Panc1 (cell line): Measurements from ENCODE around the gene KANK4. TPM values are rescaled to one million over a fixed set of nuclear protein-coding genes. Genes with fewer than 3 reads are reported as not detected.

ENCODE experiments used
- ATAC-seq: fragments of 200-7000 bp; cut with Tn5 transposase; 2 replicates; pipeline ENCODE4 v1.9.1; 2020; ENCODE audit warnings: mild to moderate bottlenecking, moderate library complexity
- BruUV-seq: library from RNA; stranded (reverse); fragments of 400-500 nt; replicated peaks from 2 replicates; lab custom pipeline; 2021; lab: Mats Ljungman, UMichigan
- CTCF ChIA-PET: fragments of 300-600 bp; sonication (Branson Sonifier 250); formaldehyde crosslinking; loops from one replicate; lab custom pipeline; 2022; ENCODE audit warnings: antibody characterized with exemption; lab: Charles Lee
- POLR2A ChIA-PET: fragments of 300-600 bp; sonication (Branson Sonifier 250); formaldehyde crosslinking; loops from one replicate; lab custom pipeline; 2022; ENCODE audit warnings: antibody characterized with exemption; lab: Charles Lee
- DNase-seq: peaks from one replicate; pipeline ENCODE4 v3.0.0-alpha.2; 2010; ENCODE audit warnings: low read depth, low spot score
- H3K27ac ChIP-seq: 2 replicates; pipeline ENCODE4 v1.5.1; 2011; ENCODE audit warnings: mild to moderate bottlenecking, low read length, inconsistent platforms
- H3K27me3 ChIP-seq: fragments of 200-500 bp; sonication (Bioruptor generic); 2 replicates; pipeline ENCODE4 v1.6.0; 2014; ENCODE audit warnings: low read length, inconsistent platforms; ENCODE audit not compliant: control insufficient read depth, insufficient read depth
- H3K36me3 ChIP-seq: fragments of 200-500 bp; sonication (Bioruptor generic); 2 replicates; pipeline ENCODE4 v1.5.1; 2014; ENCODE audit warnings: inconsistent platforms, mild to moderate bottlenecking, low read length, moderate library complexity; ENCODE audit not compliant: control insufficient read depth, insufficient read depth
- H3K4me1 ChIP-seq: 2 replicates; pipeline ENCODE4 v1.5.1; 2011; ENCODE audit warnings: inconsistent platforms, mild to moderate bottlenecking, low read length, moderate library complexity; ENCODE audit not compliant: control insufficient read depth, insufficient read depth
- H3K4me3 ChIP-seq, 2 experiments: 2 replicates each; pipeline ENCODE4 v1.5.1; 2011 to 2012; ENCODE audit warnings: low read depth in 2 of 2, low read length in 2 of 2, mild to moderate bottlenecking in 2 of 2, inconsistent platforms in 1 of 2, moderate library complexity in 1 of 2
- H3K9me3 ChIP-seq: fragments of 200-500 bp; sonication (Bioruptor generic); 2 replicates; pipeline ENCODE4 v1.5.1; 2014; ENCODE audit warnings: low read depth, mild to moderate bottlenecking, inconsistent platforms, low read length, moderate library complexity; ENCODE audit not compliant: control insufficient read depth, insufficient read depth
- POLR2AphosphoS5 ChIP-seq: IDR thresholded peaks from 2 replicates; pipeline ENCODE4 v1.6.1; 2012; ENCODE audit warnings: mild to moderate bottlenecking, low read depth, low read length, moderate library complexity
- SIN3A ChIP-seq: IDR thresholded peaks from 2 replicates; pipeline ENCODE4 v1.6.1; 2012; ENCODE audit warnings: low read depth, mild to moderate bottlenecking, low read length, moderate library complexity, borderline replicate concordance; ENCODE audit not compliant: insufficient read depth
- TCF7L2 ChIP-seq: IDR thresholded peaks from 2 replicates; pipeline ENCODE4 v1.6.1; 2011; ENCODE audit warnings: mild to moderate bottlenecking, low read depth, low read length, inconsistent platforms
- in situ Hi-C: cut with HindIII; loops from 2 replicates; pipeline ENCODE4 v1.10.0; 2016; ENCODE audit warnings: low sequenced_read_pairs, low pct_unique_long_range_greater_than_20kb
- intact Hi-C: fragments of 100-400 bp; cut with micrococcal nuclease; formaldehyde crosslinking; loops from one replicate; pipeline ENCODE4 v1.10.0; 2022; ENCODE audit not compliant: unreplicated experiment
- total RNA-seq: library from RNA; stranded (reverse); gene quantifications from one replicate; pipeline ENCODE4 v1.2.1, GENCODE V29; 2021; ENCODE audit not compliant: unreplicated experiment
- TF ChIP-seq, protein P1 (sequence below), 2 experiments: IDR thresholded peaks; 2 replicates each; pipeline ENCODE4 v1.6.1; 2011 to 2012; ENCODE audit warnings: low read depth in 2 of 2, control low read depth in 1 of 2, low read length in 1 of 2, mild to moderate bottlenecking in 1 of 2, moderate library complexity in 1 of 2; ENCODE audit not compliant: insufficient read depth in 1 of 2
- TF ChIP-seq, protein P2 (sequence below): fragments of 450-650 bp; IDR thresholded peaks from 2 replicates; pipeline ENCODE4 v1.5.1; 2017; ENCODE audit warnings: mild to moderate bottlenecking

The KANK4 gene
- total RNA-seq, 1 experiment from 2014 or later: 0.18 TPM

DNA sequence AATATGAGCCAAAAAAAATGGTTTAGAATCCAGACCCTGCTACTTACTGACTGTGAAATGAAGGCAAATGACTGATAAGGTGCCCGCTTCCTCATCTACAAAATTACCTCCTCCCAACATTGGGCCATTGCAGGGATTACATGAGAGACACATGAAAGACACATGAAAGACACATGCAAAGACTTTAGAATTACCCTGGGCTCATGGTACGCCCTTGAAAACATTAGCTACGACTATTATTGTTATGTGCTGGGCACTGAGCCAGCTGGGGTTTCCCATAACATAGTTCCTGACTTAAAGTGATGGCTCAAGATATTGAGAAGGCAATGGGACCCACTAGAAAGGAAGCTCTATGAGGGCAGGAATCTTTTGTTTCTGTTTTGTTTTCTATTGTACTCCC, 43.7 kb upstream of the KANK4 start:
- POLR2A ChIA-PET: no interaction called here
- Histone ChIP-seq H3K27ac (no peak overlapping the region), H3K9me3 (no peaks in the 10 kb centered on the region), H3K36me3 (no peaks in the 10 kb centered on the region), H3K27me3 (no peaks in the 10 kb centered on the region), H3K4me3 (no peak overlapping the region), H3K4me1 (no peaks in the 10 kb centered on the region)
- DNase-seq (no peak), ATAC-seq (no peak)
- in situ Hi-C loops (no loop called here), intact Hi-C loops (no loop called here)
- BruUV-seq: no TSS peak
- CTCF ChIA-PET: no interaction called here
- TF ChIP-seq POLR2AphosphoS5 (no peak), TCF7L2 (no peak), SIN3A (no peak)
- TF ChIP-seq, protein P1, sequence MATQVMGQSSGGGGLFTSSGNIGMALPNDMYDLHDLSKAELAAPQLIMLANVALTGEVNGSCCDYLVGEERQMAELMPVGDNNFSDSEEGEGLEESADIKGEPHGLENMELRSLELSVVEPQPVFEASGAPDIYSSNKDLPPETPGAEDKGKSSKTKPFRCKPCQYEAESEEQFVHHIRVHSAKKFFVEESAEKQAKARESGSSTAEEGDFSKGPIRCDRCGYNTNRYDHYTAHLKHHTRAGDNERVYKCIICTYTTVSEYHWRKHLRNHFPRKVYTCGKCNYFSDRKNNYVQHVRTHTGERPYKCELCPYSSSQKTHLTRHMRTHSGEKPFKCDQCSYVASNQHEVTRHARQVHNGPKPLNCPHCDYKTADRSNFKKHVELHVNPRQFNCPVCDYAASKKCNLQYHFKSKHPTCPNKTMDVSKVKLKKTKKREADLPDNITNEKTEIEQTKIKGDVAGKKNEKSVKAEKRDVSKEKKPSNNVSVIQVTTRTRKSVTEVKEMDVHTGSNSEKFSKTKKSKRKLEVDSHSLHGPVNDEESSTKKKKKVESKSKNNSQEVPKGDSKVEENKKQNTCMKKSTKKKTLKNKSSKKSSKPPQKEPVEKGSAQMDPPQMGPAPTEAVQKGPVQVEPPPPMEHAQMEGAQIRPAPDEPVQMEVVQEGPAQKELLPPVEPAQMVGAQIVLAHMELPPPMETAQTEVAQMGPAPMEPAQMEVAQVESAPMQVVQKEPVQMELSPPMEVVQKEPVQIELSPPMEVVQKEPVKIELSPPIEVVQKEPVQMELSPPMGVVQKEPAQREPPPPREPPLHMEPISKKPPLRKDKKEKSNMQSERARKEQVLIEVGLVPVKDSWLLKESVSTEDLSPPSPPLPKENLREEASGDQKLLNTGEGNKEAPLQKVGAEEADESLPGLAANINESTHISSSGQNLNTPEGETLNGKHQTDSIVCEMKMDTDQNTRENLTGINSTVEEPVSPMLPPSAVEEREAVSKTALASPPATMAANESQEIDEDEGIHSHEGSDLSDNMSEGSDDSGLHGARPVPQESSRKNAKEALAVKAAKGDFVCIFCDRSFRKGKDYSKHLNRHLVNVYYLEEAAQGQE (IDR thresholded peaks at IDR 0.05; ENCODE audit: insufficient read depth in 1 of 2, low read depth in 2 of 2, low read length in 1 of 2): no peak
- TF ChIP-seq, protein P2, sequence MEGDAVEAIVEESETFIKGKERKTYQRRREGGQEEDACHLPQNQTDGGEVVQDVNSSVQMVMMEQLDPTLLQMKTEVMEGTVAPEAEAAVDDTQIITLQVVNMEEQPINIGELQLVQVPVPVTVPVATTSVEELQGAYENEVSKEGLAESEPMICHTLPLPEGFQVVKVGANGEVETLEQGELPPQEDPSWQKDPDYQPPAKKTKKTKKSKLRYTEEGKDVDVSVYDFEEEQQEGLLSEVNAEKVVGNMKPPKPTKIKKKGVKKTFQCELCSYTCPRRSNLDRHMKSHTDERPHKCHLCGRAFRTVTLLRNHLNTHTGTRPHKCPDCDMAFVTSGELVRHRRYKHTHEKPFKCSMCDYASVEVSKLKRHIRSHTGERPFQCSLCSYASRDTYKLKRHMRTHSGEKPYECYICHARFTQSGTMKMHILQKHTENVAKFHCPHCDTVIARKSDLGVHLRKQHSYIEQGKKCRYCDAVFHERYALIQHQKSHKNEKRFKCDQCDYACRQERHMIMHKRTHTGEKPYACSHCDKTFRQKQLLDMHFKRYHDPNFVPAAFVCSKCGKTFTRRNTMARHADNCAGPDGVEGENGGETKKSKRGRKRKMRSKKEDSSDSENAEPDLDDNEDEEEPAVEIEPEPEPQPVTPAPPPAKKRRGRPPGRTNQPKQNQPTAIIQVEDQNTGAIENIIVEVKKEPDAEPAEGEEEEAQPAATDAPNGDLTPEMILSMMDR: no peak

DNA sequence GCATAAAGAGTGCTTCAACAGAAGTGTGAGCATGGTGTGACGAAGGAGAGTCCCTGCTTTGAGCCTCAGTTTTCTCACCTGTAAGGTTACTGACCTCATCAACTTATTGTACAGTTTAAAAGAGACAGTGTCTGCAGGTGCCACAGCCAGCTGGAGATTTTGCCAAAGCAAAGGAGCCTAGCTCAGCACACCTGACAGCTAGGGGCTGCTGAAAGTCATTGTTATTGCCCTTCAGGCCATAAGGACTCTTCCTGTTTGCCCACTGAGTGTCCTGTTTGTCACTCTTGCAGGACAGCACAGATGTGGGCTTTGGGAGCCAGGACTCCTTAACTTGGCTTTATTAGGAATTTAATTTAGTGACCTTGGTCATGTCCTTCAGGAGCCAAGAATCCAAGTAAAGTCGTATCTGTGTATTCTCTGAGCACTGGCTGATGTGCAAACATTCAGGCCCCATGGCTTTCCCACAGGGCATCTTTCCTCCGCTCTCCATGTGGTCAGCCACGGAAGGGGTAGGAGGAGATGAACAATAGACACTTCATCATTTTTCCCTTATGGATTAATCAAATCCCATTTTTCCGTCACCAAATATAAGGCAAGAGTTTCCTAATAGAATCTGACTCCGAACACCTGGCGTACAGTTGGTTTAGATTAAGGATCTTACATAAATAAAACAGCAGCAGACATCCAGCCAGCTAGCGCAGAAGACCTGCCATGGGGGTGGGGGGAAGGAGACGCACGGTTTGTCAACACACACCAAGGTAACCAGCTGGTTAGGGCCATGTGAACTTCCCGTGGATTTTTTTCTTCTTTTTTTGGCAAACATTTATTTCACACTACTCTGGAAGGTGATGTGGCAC, 43.1 kb upstream of the KANK4 start:
- BruUV-seq: no TSS peak
- POLR2A ChIA-PET: no interaction called here
- Histone ChIP-seq H3K4me3 (no peak overlapping the region), H3K9me3 (no peaks in the 10 kb centered on the region), H3K27ac (no peak overlapping the region), H3K27me3 (no peaks in the 10 kb centered on the region), H3K4me1 (no peaks in the 10 kb centered on the region), H3K36me3 (no peaks in the 10 kb centered on the region)
- CTCF ChIA-PET: no interaction called here
- in situ Hi-C loops: no loop called here
- TF ChIP-seq, protein P2: no peak
- TF ChIP-seq POLR2AphosphoS5 (no peak), TCF7L2 (no peak), SIN3A (no peak)
- TF ChIP-seq, protein P1 (IDR thresholded peaks at IDR 0.05; ENCODE audit: insufficient read depth in 1 of 2, low read depth in 2 of 2, low read length in 1 of 2): no peak
- DNase-seq (no peak), ATAC-seq (no peak)
- intact Hi-C loops: no loop called here
